Measurements from ENCODE around the gene LY6G6F. TPM values are rescaled to one million over a fixed set of nuclear protein-coding genes. Genes with fewer than 3 reads are reported as not detected.

Gene LY6G6F
- total and polyA plus RNA-seq, 10 of the 15 experiments (the other 5 are each of a cell fraction or from before 2014, with no cell fraction given), result not detected

DNA sequence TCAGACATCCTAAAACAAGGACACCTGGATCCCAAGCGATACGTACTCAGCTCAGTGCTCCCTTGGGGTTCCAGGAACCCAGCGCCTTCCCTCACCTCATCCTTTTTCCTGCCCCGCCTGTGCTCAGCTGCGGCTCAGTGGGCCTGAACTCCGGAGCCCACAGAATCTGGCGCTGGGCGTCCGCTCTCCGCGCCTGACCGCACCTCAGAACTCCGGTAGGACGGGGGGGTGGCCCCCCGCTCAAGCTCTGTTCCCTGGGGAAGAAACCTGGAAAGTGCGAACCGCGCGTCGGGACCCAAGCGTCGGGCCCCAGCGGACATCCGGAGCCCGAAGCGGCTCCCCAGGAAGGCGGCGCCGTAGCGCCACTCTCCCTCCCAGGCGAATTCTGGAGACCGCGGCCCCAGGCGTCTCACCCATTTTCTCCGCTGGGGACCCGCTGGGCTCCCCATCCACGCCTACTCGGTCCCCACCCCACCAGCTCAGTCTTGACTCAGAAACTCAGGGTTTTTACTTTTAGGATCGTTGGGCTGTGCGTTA is 25.5 kb upstream of the LY6G6F start (continued):
- TF ChIP-seq, protein P1, sequence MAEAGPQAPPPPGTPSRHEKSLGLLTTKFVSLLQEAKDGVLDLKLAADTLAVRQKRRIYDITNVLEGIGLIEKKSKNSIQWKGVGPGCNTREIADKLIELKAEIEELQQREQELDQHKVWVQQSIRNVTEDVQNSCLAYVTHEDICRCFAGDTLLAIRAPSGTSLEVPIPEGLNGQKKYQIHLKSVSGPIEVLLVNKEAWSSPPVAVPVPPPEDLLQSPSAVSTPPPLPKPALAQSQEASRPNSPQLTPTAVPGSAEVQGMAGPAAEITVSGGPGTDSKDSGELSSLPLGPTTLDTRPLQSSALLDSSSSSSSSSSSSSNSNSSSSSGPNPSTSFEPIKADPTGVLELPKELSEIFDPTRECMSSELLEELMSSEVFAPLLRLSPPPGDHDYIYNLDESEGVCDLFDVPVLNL (IDR thresholded peaks at IDR 0.05; ENCODE audit: low read depth, low read length), result no peak
- TF ChIP-seq IKZF2 (IDR thresholded peaks at IDR 0.05), result peak; percentile 49 to 62
- TF ChIP-seq ZNF24 (IDR thresholded peaks at IDR 0.05), result 0 out of 2 replicates have a peak, but pooled peaks have one; percentile 8
- TF ChIP-seq POLR2AphosphoS2 (IDR thresholded peaks at IDR 0.05; ENCODE audit: low read depth, low read length), result no peak
- TF ChIP-seq EED (IDR thresholded peaks at IDR 0.05; ENCODE audit: low read depth), result peak; percentile 43; the same call in 1 of the 2 replicates
- no peak for TF ChIP-seq POLR2AphosphoS5 (IDR thresholded peaks at IDR 0.05; ENCODE audit: low read length)
- no peak for TF ChIP-seq ZNF384 (IDR thresholded peaks at IDR 0.05; ENCODE audit: borderline replicate concordance, low read depth, low read length)
- no peak for TF ChIP-seq POLR2A (IDR thresholded peaks at IDR 0.05; ENCODE audit: low read depth, low read length)
- TF ChIP-seq, protein P2, sequence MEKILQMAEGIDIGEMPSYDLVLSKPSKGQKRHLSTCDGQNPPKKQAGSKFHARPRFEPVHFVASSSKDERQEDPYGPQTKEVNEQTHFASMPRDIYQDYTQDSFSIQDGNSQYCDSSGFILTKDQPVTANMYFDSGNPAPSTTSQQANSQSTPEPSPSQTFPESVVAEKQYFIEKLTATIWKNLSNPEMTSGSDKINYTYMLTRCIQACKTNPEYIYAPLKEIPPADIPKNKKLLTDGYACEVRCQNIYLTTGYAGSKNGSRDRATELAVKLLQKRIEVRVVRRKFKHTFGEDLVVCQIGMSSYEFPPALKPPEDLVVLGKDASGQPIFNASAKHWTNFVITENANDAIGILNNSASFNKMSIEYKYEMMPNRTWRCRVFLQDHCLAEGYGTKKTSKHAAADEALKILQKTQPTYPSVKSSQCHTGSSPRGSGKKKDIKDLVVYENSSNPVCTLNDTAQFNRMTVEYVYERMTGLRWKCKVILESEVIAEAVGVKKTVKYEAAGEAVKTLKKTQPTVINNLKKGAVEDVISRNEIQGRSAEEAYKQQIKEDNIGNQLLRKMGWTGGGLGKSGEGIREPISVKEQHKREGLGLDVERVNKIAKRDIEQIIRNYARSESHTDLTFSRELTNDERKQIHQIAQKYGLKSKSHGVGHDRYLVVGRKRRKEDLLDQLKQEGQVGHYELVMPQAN (conservative IDR thresholded peaks at IDR 0.05), result 0 out of 2 replicates have a peak, but pooled peaks have one; percentile 42
- no peak for TF ChIP-seq YY1 (IDR thresholded peaks at IDR 0.05; ENCODE audit: low read depth, low read length)
- 0 out of 2 replicates have a peak, but pooled peaks have one; percentile 37 for TF ChIP-seq GATAD2B (conservative IDR thresholded peaks at IDR 0.05; ENCODE audit: low read depth)
- TF ChIP-seq, protein P3, sequence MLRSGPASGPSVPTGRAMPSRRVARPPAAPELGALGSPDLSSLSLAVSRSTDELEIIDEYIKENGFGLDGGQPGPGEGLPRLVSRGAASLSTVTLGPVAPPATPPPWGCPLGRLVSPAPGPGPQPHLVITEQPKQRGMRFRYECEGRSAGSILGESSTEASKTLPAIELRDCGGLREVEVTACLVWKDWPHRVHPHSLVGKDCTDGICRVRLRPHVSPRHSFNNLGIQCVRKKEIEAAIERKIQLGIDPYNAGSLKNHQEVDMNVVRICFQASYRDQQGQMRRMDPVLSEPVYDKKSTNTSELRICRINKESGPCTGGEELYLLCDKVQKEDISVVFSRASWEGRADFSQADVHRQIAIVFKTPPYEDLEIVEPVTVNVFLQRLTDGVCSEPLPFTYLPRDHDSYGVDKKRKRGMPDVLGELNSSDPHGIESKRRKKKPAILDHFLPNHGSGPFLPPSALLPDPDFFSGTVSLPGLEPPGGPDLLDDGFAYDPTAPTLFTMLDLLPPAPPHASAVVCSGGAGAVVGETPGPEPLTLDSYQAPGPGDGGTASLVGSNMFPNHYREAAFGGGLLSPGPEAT (IDR thresholded peaks at IDR 0.05; ENCODE audit: low read depth), result peak; percentile 64
- TF ChIP-seq KLF5 (IDR thresholded peaks at IDR 0.05; ENCODE audit: partially characterized antibody), result no peak

Measured in GM12878 (cell line).